Transverse colon (tissue), 4 donors: ENCODE results near the gene LRFN4.

ENCODE experiments used
- CTCF ChIP-seq, 5 experiments: fragments of 200-600 bp in 3 of 5; fragments of 450-650 bp in 2 of 5; sonication (generic) in 3 of 5; IDR thresholded peaks; 1 replicate in 2 of 5; 2 replicates in 3 of 5; pipeline ENCODE4 v1.5.1; 2016 to 2017; ENCODE audit warnings: antibody characterized with exemption in 5 of 5, inconsistent platforms in 3 of 5, mild to moderate bottlenecking in 2 of 5, moderate library complexity in 1 of 5
- EP300 ChIP-seq: sonication (generic); formaldehyde crosslinking; IDR thresholded peaks from one replicate; pipeline ENCODE4 v1.6.1; 2017; ENCODE audit warnings: antibody characterized with exemption, low read depth
- POLR2A ChIP-seq: fragments of 450-650 bp; IDR thresholded peaks from one replicate; pipeline ENCODE4 v1.6.1; 2016; ENCODE audit warnings: antibody characterized with exemption, mild to moderate bottlenecking, moderate library complexity
- POLR2AphosphoS5 ChIP-seq, 3 donors: sonication (generic); formaldehyde crosslinking; IDR thresholded peaks; one replicate each; pipeline ENCODE4 v1.6.1; 2016; ENCODE audit warnings: antibody characterized with exemption in 3 of 3

GRCh38 chr11:66906061-66906733, 49.3 kb downstream of the LRFN4 start:
- TF ChIP-seq POLR2A: no peak
- no peak for TF ChIP-seq CTCF (IDR thresholded peaks at IDR 0.05)
- no peak for TF ChIP-seq POLR2AphosphoS5 (IDR thresholded peaks at IDR 0.05)
- no peak for TF ChIP-seq EP300
